CD4-positive, alpha-beta T cell (primary cell): Measurements from ENCODE around the gene PMM1. TPM values are rescaled to one million over a fixed set of nuclear protein-coding genes. Genes with fewer than 3 reads are reported as not detected.

Source experiments
- ATAC-seq: fragments of 200-7000 bp; cut with Tn5 transposase; one replicate; pipeline ENCODE4 v1.10.0; 2022; ENCODE audit warnings: mild to moderate bottlenecking; ENCODE audit not compliant: poor library complexity
- CTCF ChIA-PET: fragments of 350-600 bp; sonication (Branson Sonifier 250); formaldehyde crosslinking; loops from one replicate; lab custom pipeline; 2021; ENCODE audit warnings: antibody characterized with exemption, inconsistent platforms; lab: Charles Lee
- POLR2A ChIA-PET: fragments of 350-600 bp; sonication (Branson Sonifier 250); formaldehyde crosslinking; loops from one replicate; lab custom pipeline; 2021; ENCODE audit warnings: antibody characterized with exemption, inconsistent platforms; lab: Charles Lee
- DNase-seq, 14 experiments: peaks; one replicate each; pipeline ENCODE4 v3.0.0-alpha.2; 2013 to 2020; ENCODE audit warnings: mixed read lengths in 2 of 14
- H3K27ac ChIP-seq, 2 donors: one replicate each; pipeline versions ENCODE4 v1.5.1 to v1.7.0; 2013; ENCODE audit warnings: low read length in 2 of 2, low read depth in 1 of 2, mild to moderate bottlenecking in 1 of 2
- H3K27me3 ChIP-seq, 2 experiments: 1 replicate in 1 of 2; 2 replicates in 1 of 2; pipeline versions ENCODE4 v1.6.1 to v1.7.0; 2013; ENCODE audit warnings: low read length in 2 of 2, control low read depth in 1 of 2, mild to moderate bottlenecking in 1 of 2, moderate library complexity in 1 of 2; ENCODE audit not compliant: insufficient read depth in 2 of 2, control insufficient read depth in 1 of 2
- H3K36me3 ChIP-seq: one replicate; pipeline ENCODE4 v1.6.1; 2013; ENCODE audit warnings: low read length, control low read depth; ENCODE audit not compliant: insufficient read depth
- H3K4me1 ChIP-seq: one replicate; pipeline ENCODE4 v1.6.1; 2013; ENCODE audit warnings: low read length, control low read depth; ENCODE audit not compliant: insufficient read depth
- H3K4me3 ChIP-seq: one replicate; pipeline ENCODE4 v1.5.1; 2013; ENCODE audit warnings: mild to moderate bottlenecking, low read length, moderate library complexity
- H3K9me3 ChIP-seq, 2 experiments: 1 replicate in 1 of 2; 2 replicates in 1 of 2; pipeline versions ENCODE4 v1.6.1 to v1.7.0; 2013; ENCODE audit warnings: low read length in 2 of 2, mild to moderate bottlenecking in 2 of 2, control low read depth in 1 of 2, moderate library complexity in 1 of 2; ENCODE audit not compliant: control insufficient read depth in 1 of 2, insufficient read depth in 1 of 2
- H3K27ac Mint-ChIP-seq: one replicate; pipeline ENCODE4 v1.8.0; 2020; ENCODE audit warnings: mixed read lengths
- H3K27me3 Mint-ChIP-seq: one replicate; pipeline ENCODE4 v1.8.0; 2021; ENCODE audit warnings: mixed read lengths
- H3K36me3 Mint-ChIP-seq: one replicate; pipeline ENCODE4 v1.8.0; 2021; ENCODE audit warnings: low read depth, mixed read lengths
- H3K4me1 Mint-ChIP-seq: one replicate; pipeline ENCODE4 v1.8.0; 2021; ENCODE audit warnings: low read depth, mixed read lengths
- H3K4me3 Mint-ChIP-seq: one replicate; pipeline ENCODE4 v1.8.0; 2020; ENCODE audit warnings: mild to moderate bottlenecking, mixed read lengths
- H3K9me3 Mint-ChIP-seq: one replicate; pipeline ENCODE4 v1.8.0; 2020; ENCODE audit warnings: mixed read lengths
- intact Hi-C, 2 experiments: fragments of 100-400 bp; cut with DNase I in 1 of 2; cut with micrococcal nuclease in 1 of 2; formaldehyde crosslinking; loops; one replicate each; pipeline versions ENCODE4 v1.15.1 to v1.9.0; 2023 to 2025; cut with DNase I, micrococcal nuclease
- total RNA-seq, 174 experiments: library from RNA in 2 of 174; stranded (reverse) in 2 of 174; gene quantifications; one replicate each; pipeline ENCODE4 v1.2.3 and lab custom pipeline; 2021 to 2026
- TF ChIP-seq, protein P1 (sequence below): fragments of 200-600 bp; IDR thresholded peaks from one replicate; pipeline ENCODE4 v1.8.0; 2022; ENCODE audit warnings: antibody characterized with exemption, mild to moderate bottlenecking

The PMM1 gene
- total RNA-seq, 2 experiments from 2014 or later = 24.8 to 25.5 TPM

DNA sequence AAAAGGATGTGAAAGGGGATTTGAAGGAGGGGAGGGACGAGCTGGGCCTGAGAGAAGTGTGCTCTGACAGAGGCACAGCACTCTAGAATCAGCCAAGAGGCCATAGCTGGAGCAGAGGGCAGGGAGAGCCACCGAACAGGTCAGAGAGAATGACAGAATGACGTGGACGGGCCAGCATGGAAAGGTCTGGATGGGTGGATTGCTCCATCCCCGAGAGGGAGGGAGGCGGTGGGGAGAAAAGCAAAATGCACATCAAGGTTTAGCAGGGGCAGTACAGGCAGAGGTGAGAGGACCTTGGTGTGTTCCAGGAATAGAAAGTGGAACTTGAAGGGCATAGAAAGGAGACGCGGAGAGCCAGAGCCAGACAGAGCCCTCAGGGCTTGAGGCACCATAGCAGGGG is 6.9 kb downstream of the PMM1 start:
- TF ChIP-seq, protein P1, sequence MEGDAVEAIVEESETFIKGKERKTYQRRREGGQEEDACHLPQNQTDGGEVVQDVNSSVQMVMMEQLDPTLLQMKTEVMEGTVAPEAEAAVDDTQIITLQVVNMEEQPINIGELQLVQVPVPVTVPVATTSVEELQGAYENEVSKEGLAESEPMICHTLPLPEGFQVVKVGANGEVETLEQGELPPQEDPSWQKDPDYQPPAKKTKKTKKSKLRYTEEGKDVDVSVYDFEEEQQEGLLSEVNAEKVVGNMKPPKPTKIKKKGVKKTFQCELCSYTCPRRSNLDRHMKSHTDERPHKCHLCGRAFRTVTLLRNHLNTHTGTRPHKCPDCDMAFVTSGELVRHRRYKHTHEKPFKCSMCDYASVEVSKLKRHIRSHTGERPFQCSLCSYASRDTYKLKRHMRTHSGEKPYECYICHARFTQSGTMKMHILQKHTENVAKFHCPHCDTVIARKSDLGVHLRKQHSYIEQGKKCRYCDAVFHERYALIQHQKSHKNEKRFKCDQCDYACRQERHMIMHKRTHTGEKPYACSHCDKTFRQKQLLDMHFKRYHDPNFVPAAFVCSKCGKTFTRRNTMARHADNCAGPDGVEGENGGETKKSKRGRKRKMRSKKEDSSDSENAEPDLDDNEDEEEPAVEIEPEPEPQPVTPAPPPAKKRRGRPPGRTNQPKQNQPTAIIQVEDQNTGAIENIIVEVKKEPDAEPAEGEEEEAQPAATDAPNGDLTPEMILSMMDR = no peak
- ATAC-seq = no peak
- peaks cover 64% of the 10 kb centered on the region for H3K36me3 ChIP-seq
- DNase-seq = no peak
- no peak overlapping the region for H3K4me3 ChIP-seq
- H3K4me1 ChIP-seq = no peaks in the 10 kb centered on the region
- no peaks in the 10 kb centered on the region for H3K4me1 Mint-ChIP-seq
- H3K4me3 Mint-ChIP-seq = no peak overlapping the region
- H3K27me3 Mint-ChIP-seq = no peaks in the 10 kb centered on the region
- CTCF ChIA-PET = no interaction called here
- no peaks in the 10 kb centered on the region for H3K9me3 ChIP-seq
- intact Hi-C loops = no loop called here
- H3K27me3 ChIP-seq = no peaks in the 10 kb centered on the region
- H3K27ac ChIP-seq = no peak overlapping the region
- no peak overlapping the region for H3K27ac Mint-ChIP-seq
- POLR2A ChIA-PET = interaction anchor here (1.2 kb wide), 1 partner anchor 114 kb away, joined by 3 read pairs; the partner anchor contains the start of genes ACO2 and PHF5A
- H3K9me3 Mint-ChIP-seq = no peaks in the 10 kb centered on the region
- peaks cover 46% of the 10 kb centered on the region for H3K36me3 Mint-ChIP-seq

DNA sequence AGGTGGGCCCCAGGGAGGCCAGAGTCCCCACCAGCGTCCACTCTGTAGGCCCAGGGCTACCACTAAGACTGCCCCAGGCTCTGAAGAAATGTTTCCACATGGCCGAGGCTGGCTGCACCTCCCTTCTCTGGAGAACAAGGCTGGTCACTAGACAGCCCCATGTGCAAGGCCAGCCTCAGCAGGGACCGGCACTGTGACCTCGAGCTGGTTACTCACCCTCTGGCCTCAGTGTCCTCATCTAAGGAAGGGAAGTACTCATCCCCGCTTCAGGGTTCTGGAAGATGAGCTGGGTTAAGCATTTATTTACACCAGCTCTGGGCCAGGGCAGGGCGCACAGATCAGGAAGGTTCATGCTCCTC is 9.7 kb downstream of the PMM1 start:
- intact Hi-C loops = no loop called here
- H3K36me3 ChIP-seq = peaks cover 64% of the 10 kb centered on the region

DNA sequence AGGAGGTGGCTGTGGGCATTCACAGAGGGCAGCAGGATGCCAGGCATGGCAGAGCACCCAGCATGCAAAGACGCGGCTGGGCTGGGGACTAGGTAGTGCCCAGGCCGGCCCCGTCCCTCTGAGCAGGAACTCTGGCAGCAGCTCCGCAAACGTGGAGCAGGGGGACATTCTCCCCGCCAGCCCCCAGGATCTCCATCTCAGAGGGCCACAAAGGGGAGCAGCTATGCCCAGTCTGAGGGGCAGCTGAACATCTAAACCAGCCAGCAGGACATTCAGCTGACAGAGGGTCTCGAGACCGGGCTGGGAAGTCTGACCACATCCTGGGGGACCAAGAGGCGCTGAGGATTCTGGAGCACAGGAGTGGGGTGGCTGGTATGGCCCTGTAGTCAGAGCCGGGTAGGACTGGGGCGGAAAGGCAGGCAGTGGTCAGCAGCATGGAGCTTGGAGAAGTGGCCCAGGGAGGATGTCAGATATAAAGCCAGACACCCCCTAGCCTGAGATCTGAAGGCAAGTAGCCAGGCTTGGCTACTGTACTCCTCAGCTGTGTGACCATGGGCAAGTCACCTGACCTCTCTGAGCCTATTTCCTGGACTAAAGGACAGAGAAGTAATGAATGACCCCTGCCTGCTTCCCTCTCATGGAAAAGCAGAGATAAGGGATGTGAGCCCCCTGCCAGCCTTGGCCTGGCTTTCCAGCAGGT is 10.2 kb downstream of the PMM1 start:
- H3K36me3 Mint-ChIP-seq = peaks cover 52% of the 10 kb centered on the region
- TF ChIP-seq, protein P1 = no peak
- ChIA-PET POLR2A (interaction anchor here (0.9 kb wide), 1 partner anchor 10 kb away, joined by 4 read pairs; the partner anchor contains the start of gene PMM1), CTCF (no interaction called here)
- Histone ChIP-seq H3K9me3 (no peaks in the 10 kb centered on the region), H3K27ac (no peak overlapping the region), H3K36me3 (peaks cover 58% of the 10 kb centered on the region), H3K4me3 (no peak overlapping the region), H3K4me1 (no peaks in the 10 kb centered on the region), H3K27me3 (no peaks in the 10 kb centered on the region)
- intact Hi-C loops = no loop called here
- DNase-seq (no peak), ATAC-seq (no peak)
- H3K9me3 Mint-ChIP-seq = no peaks in the 10 kb centered on the region
- no peaks in the 10 kb centered on the region for H3K27me3 Mint-ChIP-seq
- H3K4me1 Mint-ChIP-seq = no peaks in the 10 kb centered on the region
- H3K27ac Mint-ChIP-seq = no peak overlapping the region
- H3K4me3 Mint-ChIP-seq = no peak overlapping the region

More for the DNA sequence above, 9.7 kb downstream of the PMM1 start:
- no peaks in the 10 kb centered on the region for H3K9me3 Mint-ChIP-seq
- TF ChIP-seq, protein P1 = no peak
- no peaks in the 10 kb centered on the region for H3K9me3 ChIP-seq
- DNase-seq = no peak
- H3K4me1 Mint-ChIP-seq = no peaks in the 10 kb centered on the region
- no peaks in the 10 kb centered on the region for H3K4me1 ChIP-seq
- no peak overlapping the region for H3K4me3 ChIP-seq
- no peaks in the 10 kb centered on the region for H3K27me3 ChIP-seq
- H3K27ac ChIP-seq = no peak overlapping the region
- no peak overlapping the region for H3K4me3 Mint-ChIP-seq
- peaks cover 58% of the 10 kb centered on the region for H3K36me3 Mint-ChIP-seq
- no peak overlapping the region for H3K27ac Mint-ChIP-seq
- no peak for ATAC-seq
- ChIA-PET POLR2A (interaction anchor here (0.9 to 1.7 kb wide), 2 partner anchors 10 kb away, joined by 4 to 7 read pairs; partner anchors contain the start of gene PMM1), CTCF (no interaction called here)
- H3K27me3 Mint-ChIP-seq = no peaks in the 10 kb centered on the region
